HEK293 (cell line): ENCODE results near the gene ICAM4.

Experiments used
- CTCF ChIA-PET: fragments of 350-600 bp; formaldehyde crosslinking; extraction: SDS; loops from one replicate; lab custom pipeline; 2021; ENCODE audit warnings: antibody characterized with exemption; lab: Yijun Ruan, JAX
- POLR2A ChIA-PET: fragments of 300-600 bp; formaldehyde crosslinking; extraction: SDS; loops from one replicate; lab custom pipeline; 2020; ENCODE audit warnings: antibody characterized with exemption, inconsistent platforms; lab: Yijun Ruan, JAX
- H3K27ac ChIP-seq: fragments of 200-500 bp; sonication (Bioruptor generic); 2 replicates; pipeline ENCODE4 v1.5.1; 2014; ENCODE audit warnings: low read depth, low read length, control low read depth, inconsistent platforms; ENCODE audit errors: extremely low read depth
- H3K36me3 ChIP-seq, 2 experiments: fragments of 200-500 bp in 1 of 2; sonication (Bioruptor generic) in 1 of 2; 1 replicate in 1 of 2; 2 replicates in 1 of 2; pipeline ENCODE4 v1.5.1; 2014 to 2017; ENCODE audit warnings: inconsistent platforms in 2 of 2, low read length in 2 of 2; ENCODE audit not compliant: control insufficient read depth in 2 of 2, insufficient read depth in 1 of 2
- H3K4me1 ChIP-seq: fragments of 200-500 bp; sonication (Bioruptor generic); 2 replicates; pipeline ENCODE4 v1.5.1; 2014; ENCODE audit warnings: mild to moderate bottlenecking, low read length, inconsistent platforms; ENCODE audit not compliant: control insufficient read depth, insufficient read depth
- H3K4me3 ChIP-seq: 2 replicates; pipeline ENCODE4 v1.5.1; 2011; ENCODE audit warnings: low read depth, mild to moderate bottlenecking, control low read depth, low read length, moderate library complexity
- H3K9me3 ChIP-seq: fragments of 200-500 bp; sonication (Bioruptor generic); 2 replicates; pipeline ENCODE4 v1.5.1; 2014; ENCODE audit warnings: low read depth, low read length, inconsistent platforms; ENCODE audit not compliant: control insufficient read depth, insufficient read depth
- GLI2 ChIP-seq: fragments of 450-650 bp; formaldehyde crosslinking; IDR thresholded peaks from 2 replicates; pipeline ENCODE4; 2017; ENCODE audit warnings: missing biosample characterization, missing genetic modification characterization, low read depth, borderline replicate concordance
- KLF9 ChIP-seq: fragments of 450-650 bp; formaldehyde crosslinking; IDR thresholded peaks from 2 replicates; pipeline ENCODE4 v1.5.1; 2016; ENCODE audit warnings: missing biosample characterization, missing genetic modification characterization, low read depth
- MEIS1 ChIP-seq: sonication (generic); formaldehyde crosslinking; IDR thresholded peaks from 2 replicates; pipeline ENCODE4 v1.8.1; 2022; ENCODE audit warnings: missing genetic modification reagents, mild to moderate bottlenecking, borderline replicate concordance
- PRDM1 ChIP-seq: fragments of 450-650 bp; formaldehyde crosslinking; IDR thresholded peaks from 2 replicates; pipeline ENCODE4; 2016; ENCODE audit warnings: missing biosample characterization, missing genetic modification characterization
- SP3 ChIP-seq: fragments of 450-650 bp; formaldehyde crosslinking; IDR thresholded peaks from 2 replicates; pipeline ENCODE4 v1.5.1; 2016; ENCODE audit warnings: missing biosample characterization, missing genetic modification characterization
- TCF7L2 ChIP-seq: IDR thresholded peaks from 2 replicates; pipeline ENCODE4 v1.6.1; 2011; ENCODE audit warnings: low read depth, mild to moderate bottlenecking, inconsistent platforms, low read length, moderate library complexity, borderline replicate concordance
- YY1 ChIP-seq: fragments of 450-650 bp; formaldehyde crosslinking; IDR thresholded peaks from 2 replicates; pipeline ENCODE4 v1.5.1; 2018; ENCODE audit warnings: missing biosample characterization, missing genetic modification characterization
- ZBTB7A ChIP-seq: fragments of 450-650 bp; formaldehyde crosslinking; IDR thresholded peaks from 2 replicates; pipeline ENCODE4 v1.5.1; 2016; ENCODE audit warnings: low read depth, missing biosample characterization, missing genetic modification characterization
- ZFHX2 ChIP-seq: fragments of 450-650 bp; formaldehyde crosslinking; conservative IDR thresholded peaks from 2 replicates; pipeline ENCODE4 v1.5.1; 2016; ENCODE audit warnings: missing biosample characterization, missing genetic modification characterization
- ZNF114 ChIP-seq: fragments of 450-650 bp; formaldehyde crosslinking; IDR thresholded peaks from 2 replicates; pipeline ENCODE4 v1.5.0; 2017; ENCODE audit warnings: missing biosample characterization, missing genetic modification characterization
- ZNF221 ChIP-seq: fragments of 450-650 bp; formaldehyde crosslinking; IDR thresholded peaks from 2 replicates; pipeline ENCODE4 v1.5.1; 2017; ENCODE audit warnings: missing biosample characterization, missing genetic modification characterization, borderline replicate concordance
- ZNF292 ChIP-seq: fragments of 450-650 bp; formaldehyde crosslinking; IDR thresholded peaks from 2 replicates; pipeline ENCODE4 v1.5.1; 2016; ENCODE audit warnings: low read depth, missing biosample characterization, missing genetic modification characterization, borderline replicate concordance
- ZNF311 ChIP-seq: fragments of 450-650 bp; formaldehyde crosslinking; IDR thresholded peaks from 2 replicates; pipeline ENCODE4 v1.5.1; 2017; ENCODE audit warnings: missing biosample characterization, missing genetic modification characterization, borderline replicate concordance
- ZNF416 ChIP-seq: fragments of 450-650 bp; formaldehyde crosslinking; IDR thresholded peaks from 2 replicates; pipeline ENCODE4 v1.5.1; 2016; ENCODE audit warnings: missing biosample characterization, missing genetic modification characterization
- ZNF473 ChIP-seq: fragments of 450-650 bp; formaldehyde crosslinking; IDR thresholded peaks from 2 replicates; pipeline ENCODE4 v1.5.1; 2017; ENCODE audit warnings: missing biosample characterization, missing genetic modification characterization
- ZNF501 ChIP-seq: fragments of 450-650 bp; formaldehyde crosslinking; IDR thresholded peaks from 2 replicates; pipeline ENCODE4 v1.5.1; 2016; ENCODE audit warnings: missing biosample characterization, missing genetic modification characterization
- ZNF549 ChIP-seq: fragments of 450-650 bp; IDR thresholded peaks from 2 replicates; pipeline ENCODE4 v1.5.1; 2018; ENCODE audit warnings: missing biosample characterization, missing genetic modification characterization, mild to moderate bottlenecking, inconsistent platforms, moderate library complexity
- ZNF626 ChIP-seq: fragments of 450-650 bp; sonication (Bioruptor Pico); formaldehyde crosslinking; IDR thresholded peaks from 2 replicates; pipeline ENCODE4 v1.5.1; 2018; ENCODE audit warnings: missing biosample characterization, missing genetic modification characterization, inconsistent platforms
- ZNF658 ChIP-seq: fragments of 450-650 bp; formaldehyde crosslinking; IDR thresholded peaks from 2 replicates; pipeline ENCODE4; 2016; ENCODE audit warnings: missing biosample characterization, missing genetic modification characterization
- ZNF670 ChIP-seq: fragments of 450-650 bp; formaldehyde crosslinking; IDR thresholded peaks from 2 replicates; pipeline ENCODE4 v1.5.1; 2016; ENCODE audit warnings: missing biosample characterization, missing genetic modification characterization, low read depth
- ZNF677 ChIP-seq: fragments of 450-650 bp; IDR thresholded peaks from 2 replicates; pipeline ENCODE4 v1.5.0; 2018; ENCODE audit warnings: missing biosample characterization, mild to moderate bottlenecking, missing genetic modification characterization, moderate library complexity
- ZNF76 ChIP-seq: fragments of 450-650 bp; formaldehyde crosslinking; IDR thresholded peaks from 2 replicates; pipeline ENCODE4; 2016; ENCODE audit warnings: low read depth, missing biosample characterization, missing genetic modification characterization, borderline replicate concordance
- ZNF777 ChIP-seq: fragments of 450-650 bp; formaldehyde crosslinking; IDR thresholded peaks from 2 replicates; pipeline ENCODE4 v1.5.1; 2017; ENCODE audit warnings: missing biosample characterization, missing genetic modification characterization, borderline replicate concordance
- ZSCAN30 ChIP-seq: fragments of 450-650 bp; IDR thresholded peaks from 2 replicates; pipeline ENCODE4 v1.5.1; 2018; ENCODE audit warnings: missing biosample characterization, mild to moderate bottlenecking, missing genetic modification characterization, moderate library complexity
- TF ChIP-seq, protein P1 (sequence below): fragments of 450-650 bp; formaldehyde crosslinking; IDR thresholded peaks from 2 replicates; pipeline ENCODE4 v1.5.1; 2017; ENCODE audit warnings: missing biosample characterization, missing genetic modification characterization
- TF ChIP-seq, protein P2 (sequence below): fragments of 450-650 bp; formaldehyde crosslinking; IDR thresholded peaks from 2 replicates; pipeline ENCODE4 v1.5.1; 2017; ENCODE audit warnings: missing biosample characterization, missing genetic modification characterization
- TF ChIP-seq, protein P3 (sequence below): fragments of 450-650 bp; formaldehyde crosslinking; conservative IDR thresholded peaks from 2 replicates; pipeline ENCODE4 v1.5.1; 2016; ENCODE audit warnings: low read depth, missing biosample characterization, missing genetic modification characterization
- TF ChIP-seq, protein P4 (sequence below): fragments of 450-650 bp; formaldehyde crosslinking; IDR thresholded peaks from 2 replicates; pipeline ENCODE4 v1.5.1; 2016; ENCODE audit warnings: missing biosample characterization, missing genetic modification characterization
- TF ChIP-seq, protein P5 (sequence below): fragments of 450-650 bp; formaldehyde crosslinking; IDR thresholded peaks from 2 replicates; pipeline ENCODE4 v1.5.1; 2016; ENCODE audit warnings: missing biosample characterization, missing genetic modification characterization

The ICAM4 gene

DNA sequence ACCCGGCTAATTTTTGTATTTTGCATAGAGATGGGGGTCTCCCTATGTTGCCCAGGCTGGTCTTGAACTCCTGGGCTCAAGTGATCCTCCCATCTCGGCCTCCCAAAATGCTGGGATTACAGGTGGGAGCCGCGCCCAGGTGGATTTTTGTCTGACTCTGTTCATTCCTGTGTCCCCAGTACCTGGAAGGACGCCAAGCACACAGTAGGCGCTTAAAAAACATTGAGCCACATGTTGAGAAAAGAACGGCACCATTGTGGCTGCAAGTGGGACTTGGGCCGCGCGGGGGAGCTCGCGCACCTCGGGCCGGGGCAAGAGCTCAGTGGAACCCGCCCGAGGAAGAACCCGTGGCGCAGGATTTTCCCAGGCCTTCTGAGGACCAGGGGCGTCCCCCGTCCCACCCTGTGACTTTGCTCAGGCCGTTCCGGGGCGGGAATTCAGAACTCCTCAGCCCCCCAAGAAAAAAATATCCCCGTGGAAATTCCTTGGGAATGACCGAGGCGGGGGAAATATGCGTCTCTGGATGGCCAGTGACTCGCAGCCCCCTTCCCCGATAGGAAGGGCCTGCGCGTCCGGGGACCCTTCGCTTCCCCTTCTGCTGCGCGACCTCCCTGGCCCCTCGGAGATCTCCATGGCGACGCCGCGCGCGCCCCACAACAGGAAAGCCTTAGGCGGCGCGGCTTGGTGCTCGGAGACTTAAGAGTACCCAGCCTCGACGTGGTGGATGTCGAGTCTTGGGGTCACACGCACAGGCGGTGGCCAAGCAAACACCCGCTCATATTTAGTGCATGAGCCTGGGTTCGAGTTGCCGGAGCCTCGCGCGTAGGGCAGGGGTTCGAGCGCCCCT lies 17.2 kb upstream of the ICAM4 start (continued):
- TF ChIP-seq ZNF221 (no peak), ZNF114 (tag by site-specific recombination) (no peak), TCF7L2 (no peak), ZNF777 (tag by site-specific recombination) (no peak), ZBTB7A (tag by site-specific recombination) (no peak), ZNF677 (tag by site-specific recombination) (peak; percentile 4; the same call in 1 of the 2 replicates), YY1 (tag by site-specific recombination) (peak; percentile 27; the same call in 1 of the 2 replicates), ZNF501 (tag by site-specific recombination) (0 out of 2 replicates have a peak, but pooled peaks have one; percentile 26), GLI2 (tag by site-specific recombination) (no peak), ZNF473 (tag by site-specific recombination) (no peak)
- TF ChIP-seq, protein P1, sequence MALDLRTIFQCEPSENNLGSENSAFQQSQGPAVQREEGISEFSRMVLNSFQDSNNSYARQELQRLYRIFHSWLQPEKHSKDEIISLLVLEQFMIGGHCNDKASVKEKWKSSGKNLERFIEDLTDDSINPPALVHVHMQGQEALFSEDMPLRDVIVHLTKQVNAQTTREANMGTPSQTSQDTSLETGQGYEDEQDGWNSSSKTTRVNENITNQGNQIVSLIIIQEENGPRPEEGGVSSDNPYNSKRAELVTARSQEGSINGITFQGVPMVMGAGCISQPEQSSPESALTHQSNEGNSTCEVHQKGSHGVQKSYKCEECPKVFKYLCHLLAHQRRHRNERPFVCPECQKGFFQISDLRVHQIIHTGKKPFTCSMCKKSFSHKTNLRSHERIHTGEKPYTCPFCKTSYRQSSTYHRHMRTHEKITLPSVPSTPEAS: no peak

DNA sequence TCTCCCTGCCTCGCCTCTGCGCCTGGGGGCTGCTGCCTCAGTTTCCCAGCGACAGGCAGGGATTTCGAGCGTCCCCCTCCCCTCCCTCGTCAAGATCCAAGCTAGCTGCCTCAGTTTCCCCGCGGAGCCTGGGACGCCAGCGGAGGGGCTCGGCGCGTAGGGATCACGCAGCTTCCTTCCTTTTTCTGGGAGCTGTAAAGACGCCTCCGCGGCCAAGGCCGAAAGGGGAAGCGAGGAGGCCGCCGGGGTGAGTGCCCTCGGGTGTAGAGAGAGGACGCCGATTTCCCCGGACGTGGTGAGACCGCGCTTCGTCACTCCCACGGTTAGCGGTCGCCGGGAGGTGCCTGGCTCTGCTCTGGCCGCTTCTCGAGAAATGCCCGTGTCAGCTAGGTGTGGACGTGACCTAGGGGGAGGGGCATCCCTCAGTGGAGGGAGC lies 16.6 kb upstream of the ICAM4 start:
- ChIA-PET POLR2A (interaction anchor here (0.6 to 2.5 kb wide), 9 partner anchors 19 to 121 kb away, joined by 3 to 17 read pairs (median 5); partner anchors contain the start of genes FDX2, ICAM5 and TYK2), CTCF (interaction anchor here (0.5 to 9.2 kb wide), 12 partner anchors 9 to 281 kb away, joined by 3 to 170 read pairs (median 6); partner anchors contain the start of genes FDX2, ICAM5, RAVER1 and TYK2)
- no peak for TF ChIP-seq ZFHX2 (tag by site-specific recombination)
- TF ChIP-seq ZNF549: no peak
- no peak for TF ChIP-seq ZNF501 (tag by site-specific recombination)
- no peak for TF ChIP-seq KLF9 (tag by site-specific recombination)
- TF ChIP-seq, protein P2, sequence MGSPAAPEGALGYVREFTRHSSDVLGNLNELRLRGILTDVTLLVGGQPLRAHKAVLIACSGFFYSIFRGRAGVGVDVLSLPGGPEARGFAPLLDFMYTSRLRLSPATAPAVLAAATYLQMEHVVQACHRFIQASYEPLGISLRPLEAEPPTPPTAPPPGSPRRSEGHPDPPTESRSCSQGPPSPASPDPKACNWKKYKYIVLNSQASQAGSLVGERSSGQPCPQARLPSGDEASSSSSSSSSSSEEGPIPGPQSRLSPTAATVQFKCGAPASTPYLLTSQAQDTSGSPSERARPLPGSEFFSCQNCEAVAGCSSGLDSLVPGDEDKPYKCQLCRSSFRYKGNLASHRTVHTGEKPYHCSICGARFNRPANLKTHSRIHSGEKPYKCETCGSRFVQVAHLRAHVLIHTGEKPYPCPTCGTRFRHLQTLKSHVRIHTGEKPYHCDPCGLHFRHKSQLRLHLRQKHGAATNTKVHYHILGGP (tag by site-specific recombination): no peak
- TF ChIP-seq ZNF221: no peak
- TF ChIP-seq, protein P3, sequence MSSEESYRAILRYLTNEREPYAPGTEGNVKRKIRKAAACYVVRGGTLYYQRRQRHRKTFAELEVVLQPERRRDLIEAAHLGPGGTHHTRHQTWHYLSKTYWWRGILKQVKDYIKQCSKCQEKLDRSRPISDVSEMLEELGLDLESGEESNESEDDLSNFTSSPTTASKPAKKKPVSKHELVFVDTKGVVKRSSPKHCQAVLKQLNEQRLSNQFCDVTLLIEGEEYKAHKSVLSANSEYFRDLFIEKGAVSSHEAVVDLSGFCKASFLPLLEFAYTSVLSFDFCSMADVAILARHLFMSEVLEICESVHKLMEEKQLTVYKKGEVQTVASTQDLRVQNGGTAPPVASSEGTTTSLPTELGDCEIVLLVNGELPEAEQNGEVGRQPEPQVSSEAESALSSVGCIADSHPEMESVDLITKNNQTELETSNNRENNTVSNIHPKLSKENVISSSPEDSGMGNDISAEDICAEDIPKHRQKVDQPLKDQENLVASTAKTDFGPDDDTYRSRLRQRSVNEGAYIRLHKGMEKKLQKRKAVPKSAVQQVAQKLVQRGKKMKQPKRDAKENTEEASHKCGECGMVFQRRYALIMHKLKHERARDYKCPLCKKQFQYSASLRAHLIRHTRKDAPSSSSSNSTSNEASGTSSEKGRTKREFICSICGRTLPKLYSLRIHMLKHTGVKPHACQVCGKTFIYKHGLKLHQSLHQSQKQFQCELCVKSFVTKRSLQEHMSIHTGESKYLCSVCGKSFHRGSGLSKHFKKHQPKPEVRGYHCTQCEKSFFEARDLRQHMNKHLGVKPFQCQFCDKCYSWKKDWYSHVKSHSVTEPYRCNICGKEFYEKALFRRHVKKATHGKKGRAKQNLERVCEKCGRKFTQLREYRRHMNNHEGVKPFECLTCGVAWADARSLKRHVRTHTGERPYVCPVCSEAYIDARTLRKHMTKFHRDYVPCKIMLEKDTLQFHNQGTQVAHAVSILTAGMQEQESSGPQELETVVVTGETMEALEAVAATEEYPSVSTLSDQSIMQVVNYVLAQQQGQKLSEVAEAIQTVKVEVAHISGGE: no peak
- no peak for TF ChIP-seq PRDM1 (tag by site-specific recombination)
- TF ChIP-seq, protein P4, sequence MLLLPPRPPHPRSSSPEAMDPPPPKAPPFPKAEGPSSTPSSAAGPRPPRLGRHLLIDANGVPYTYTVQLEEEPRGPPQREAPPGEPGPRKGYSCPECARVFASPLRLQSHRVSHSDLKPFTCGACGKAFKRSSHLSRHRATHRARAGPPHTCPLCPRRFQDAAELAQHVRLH (tag by site-specific recombination): no peak
- no peak for TF ChIP-seq ZSCAN30 (tag by site-specific recombination)
- no peak for TF ChIP-seq ZNF626 (tag by site-specific recombination)
- no peak for TF ChIP-seq ZNF76 (tag by site-specific recombination)
- no peak for TF ChIP-seq MEIS1 (CRISPR knock-in tag)
- TF ChIP-seq ZNF658: no peak
- TF ChIP-seq, protein P5, sequence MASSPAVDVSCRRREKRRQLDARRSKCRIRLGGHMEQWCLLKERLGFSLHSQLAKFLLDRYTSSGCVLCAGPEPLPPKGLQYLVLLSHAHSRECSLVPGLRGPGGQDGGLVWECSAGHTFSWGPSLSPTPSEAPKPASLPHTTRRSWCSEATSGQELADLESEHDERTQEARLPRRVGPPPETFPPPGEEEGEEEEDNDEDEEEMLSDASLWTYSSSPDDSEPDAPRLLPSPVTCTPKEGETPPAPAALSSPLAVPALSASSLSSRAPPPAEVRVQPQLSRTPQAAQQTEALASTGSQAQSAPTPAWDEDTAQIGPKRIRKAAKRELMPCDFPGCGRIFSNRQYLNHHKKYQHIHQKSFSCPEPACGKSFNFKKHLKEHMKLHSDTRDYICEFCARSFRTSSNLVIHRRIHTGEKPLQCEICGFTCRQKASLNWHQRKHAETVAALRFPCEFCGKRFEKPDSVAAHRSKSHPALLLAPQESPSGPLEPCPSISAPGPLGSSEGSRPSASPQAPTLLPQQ: no peak
- TF ChIP-seq SP3 (tag by site-specific recombination): no peak
- no peak for TF ChIP-seq ZNF670
- TF ChIP-seq ZNF292 (tag by site-specific recombination): no peak
- no peak for TF ChIP-seq ZNF416 (tag by site-specific recombination)
- TF ChIP-seq ZNF311: no peak
- H3K9me3 ChIP-seq: no peaks in the 10 kb centered on the region
- H3K4me1 ChIP-seq: no peaks in the 10 kb centered on the region
- H3K36me3 ChIP-seq: no peaks in the 10 kb centered on the region
- H3K4me3 ChIP-seq: no peak overlapping the region
- H3K27ac ChIP-seq: no peak overlapping the region
